Measurements from ENCODE around the gene SYNC. TPM values are rescaled to one million over a fixed set of nuclear protein-coding genes. Genes with fewer than 3 reads are reported as not detected.
"Not testable (repeated sequence)": the region's sequence is repeated elsewhere in the genome, so short reads cannot be mapped to it uniquely, and the experiment has no call there.

The SYNC gene
- polyA plus RNA-seq, 1 experiment: 65.1 TPM

GRCh38 chr1:32714277-32714676 lies 11.7 kb upstream of the SYNC start:
- no peaks in the 10 kb centered on the region; the same call in 1 of the 2 replicates for H3K9me3 ChIP-seq (ENCODE audit: control insufficient read depth, insufficient read depth, low read length)
- no peak for DNase-seq (ENCODE audit: low read depth, low spot score)
- H3K27me3 ChIP-seq (ENCODE audit: control insufficient read depth, insufficient read depth, low read length): no peaks in the 10 kb centered on the region
- POLR2A ChIA-PET: no interaction called here
- CTCF ChIA-PET: interaction anchor here (4.7 kb wide), 1 partner anchor 59 kb away, joined by 133 read pairs; no protein-coding TSS in a partner anchor
- no peak for TF ChIP-seq CTCF (IDR thresholded peaks at IDR 0.05; ENCODE audit: low read depth, low read length)
- H3K4me3 ChIP-seq (ENCODE audit: low read depth, low read length): no peak overlapping the region
- H3K27ac ChIP-seq (ENCODE audit: low read depth, low read length): no peak overlapping the region

GRCh38 chr1:32713081-32713480 lies 10.5 kb upstream of the SYNC start:
- H3K4me3 ChIP-seq (ENCODE audit: low read depth, low read length): no peak overlapping the region
- ChIA-PET POLR2A (interaction anchor here (0.6 to 2.3 kb wide), 4 partner anchors 10 to 68 kb away, joined by 3 to 13 read pairs (median 7); partner anchors contain the start of gene SYNC), CTCF (interaction anchor here (0.6 to 4.7 kb wide), 30 partner anchors 9 to 464 kb away, joined by 3 to 133 read pairs (median 6); partner anchors contain the start of gene SYNC)
- no peak overlapping the region for H3K27ac ChIP-seq (ENCODE audit: low read depth, low read length)
- no peaks in the 10 kb centered on the region; the same call in 1 of the 2 replicates for H3K9me3 ChIP-seq (ENCODE audit: control insufficient read depth, insufficient read depth, low read length)
- no peaks in the 10 kb centered on the region for H3K27me3 ChIP-seq (ENCODE audit: control insufficient read depth, insufficient read depth, low read length)
- no peak for DNase-seq (ENCODE audit: low read depth, low spot score)
- TF ChIP-seq CTCF (IDR thresholded peaks at IDR 0.05; ENCODE audit: low read depth, low read length): no peak

- POLR2A ChIA-PET; DNase-seq (ENCODE audit: low read depth, low spot score): not testable (repeated sequence)
- CTCF ChIA-PET: interaction anchor here (0.7 to 4.7 kb wide), 15 partner anchors 8 to 421 kb away, joined by 3 to 133 read pairs (median 14); partner anchors contain the start of gene SYNC
These were observed 8.7 kb upstream of the SYNC start for GRCh38 chr1:32711221-32711620.

GRCh38 chr1:32709476-32709875 lies 6.9 kb upstream of the SYNC start:
- ChIA-PET CTCF (interaction anchor here (0.7 kb wide), 1 partner anchor 65 kb away, joined by 3 read pairs; no protein-coding TSS in a partner anchor), POLR2A (interaction anchor here (0.6 kb wide), 1 partner anchor 179 kb away, joined by 6 read pairs; no protein-coding TSS in a partner anchor)
- Histone ChIP-seq H3K27ac (ENCODE audit: low read depth, low read length) (no peak overlapping the region), H3K27me3 (ENCODE audit: control insufficient read depth, insufficient read depth, low read length) (no peaks in the 10 kb centered on the region), H3K9me3 (ENCODE audit: control insufficient read depth, insufficient read depth, low read length) (peaks cover 4% of the 10 kb centered on the region), H3K4me3 (ENCODE audit: low read depth, low read length) (no peak overlapping the region)
- TF ChIP-seq CTCF (IDR thresholded peaks at IDR 0.05; ENCODE audit: low read depth, low read length): no peak
- no peak for DNase-seq (ENCODE audit: low read depth, low spot score)

More at GRCh38 chr1:32711221-32711620, 8.7 kb upstream of the SYNC start:
- not testable (repeated sequence) for H3K4me3 ChIP-seq (ENCODE audit: low read depth, low read length); H3K27ac ChIP-seq (ENCODE audit: low read depth, low read length); H3K27me3 ChIP-seq (ENCODE audit: control insufficient read depth, insufficient read depth, low read length); H3K9me3 ChIP-seq (ENCODE audit: control insufficient read depth, insufficient read depth, low read length)

- Histone ChIP-seq H3K27me3 (ENCODE audit: control insufficient read depth, insufficient read depth, low read length) (no peaks in the 10 kb centered on the region), H3K9me3 (ENCODE audit: control insufficient read depth, insufficient read depth, low read length) (peaks cover 4% of the 10 kb centered on the region), H3K4me3 (ENCODE audit: low read depth, low read length) (no peak overlapping the region), H3K27ac (ENCODE audit: low read depth, low read length) (no peak overlapping the region)
- CTCF ChIA-PET: interaction anchor here (0.7 kb wide), 1 partner anchor 65 kb away, joined by 3 read pairs; no protein-coding TSS in a partner anchor
- TF ChIP-seq CTCF (IDR thresholded peaks at IDR 0.05; ENCODE audit: low read depth, low read length): no peak
- POLR2A ChIA-PET: interaction anchor here (0.6 kb wide), 1 partner anchor 179 kb away, joined by 6 read pairs; no protein-coding TSS in a partner anchor
- DNase-seq (ENCODE audit: low read depth, low spot score): no peak
These were observed 6.5 kb upstream of the SYNC start for GRCh38 chr1:32709075-32709474.
